Measurements from ENCODE around the gene ALDH3A1.

Gene ALDH3A1

GRCh38 chr17:19750835-19751234, 2.7 kb upstream of the ALDH3A1 start:
- Mint-ChIP-seq H3K4me1 (peaks cover 16% of the 10 kb centered on the region), H3K27ac (no peak overlapping the region), H3K9me3 (no peaks in the 10 kb centered on the region), H3K36me3 (ENCODE audit: low read depth) (no peaks in the 10 kb centered on the region), H3K27me3 (ENCODE audit: low read depth) (peaks cover 33% of the 10 kb centered on the region), H3K4me3 (no peak overlapping the region)
- TF ChIP-seq, protein P1, sequence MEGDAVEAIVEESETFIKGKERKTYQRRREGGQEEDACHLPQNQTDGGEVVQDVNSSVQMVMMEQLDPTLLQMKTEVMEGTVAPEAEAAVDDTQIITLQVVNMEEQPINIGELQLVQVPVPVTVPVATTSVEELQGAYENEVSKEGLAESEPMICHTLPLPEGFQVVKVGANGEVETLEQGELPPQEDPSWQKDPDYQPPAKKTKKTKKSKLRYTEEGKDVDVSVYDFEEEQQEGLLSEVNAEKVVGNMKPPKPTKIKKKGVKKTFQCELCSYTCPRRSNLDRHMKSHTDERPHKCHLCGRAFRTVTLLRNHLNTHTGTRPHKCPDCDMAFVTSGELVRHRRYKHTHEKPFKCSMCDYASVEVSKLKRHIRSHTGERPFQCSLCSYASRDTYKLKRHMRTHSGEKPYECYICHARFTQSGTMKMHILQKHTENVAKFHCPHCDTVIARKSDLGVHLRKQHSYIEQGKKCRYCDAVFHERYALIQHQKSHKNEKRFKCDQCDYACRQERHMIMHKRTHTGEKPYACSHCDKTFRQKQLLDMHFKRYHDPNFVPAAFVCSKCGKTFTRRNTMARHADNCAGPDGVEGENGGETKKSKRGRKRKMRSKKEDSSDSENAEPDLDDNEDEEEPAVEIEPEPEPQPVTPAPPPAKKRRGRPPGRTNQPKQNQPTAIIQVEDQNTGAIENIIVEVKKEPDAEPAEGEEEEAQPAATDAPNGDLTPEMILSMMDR (IDR thresholded peaks at IDR 0.05; ENCODE audit: unreplicated experiment in 3 of 3): no peak

DNA sequence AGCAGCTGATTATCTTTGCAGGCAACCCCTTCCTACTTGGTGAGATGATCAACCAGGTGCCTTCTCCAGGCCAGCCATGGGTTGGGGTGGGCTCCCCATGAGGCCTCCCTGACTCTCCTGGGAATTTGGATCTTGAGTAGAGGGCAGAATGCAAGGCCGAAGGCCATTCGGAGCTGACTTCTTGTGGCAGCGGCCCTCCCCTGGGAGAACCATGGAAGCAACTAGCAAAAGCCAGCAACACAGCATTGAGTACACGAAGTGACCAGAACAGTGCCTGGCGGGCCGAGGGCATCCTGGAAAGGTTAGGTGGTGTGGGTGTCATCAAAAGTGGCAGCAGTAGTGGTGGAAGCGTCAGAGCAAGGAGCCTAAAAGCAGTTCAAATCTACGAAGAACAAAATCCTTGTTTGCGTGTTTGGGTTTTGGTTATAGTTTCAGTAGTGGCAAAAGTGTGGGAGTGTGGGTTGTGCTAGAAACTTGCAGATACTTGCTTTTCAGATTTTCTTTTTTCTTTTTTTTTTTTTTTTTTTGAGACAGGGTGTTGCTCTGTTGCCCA, 2.0 kb upstream of the ALDH3A1 start:
- Mint-ChIP-seq H3K9me3 (no peaks in the 10 kb centered on the region), H3K27me3 (ENCODE audit: low read depth) (peaks cover 40% of the 10 kb centered on the region), H3K4me1 (peaks cover 16% of the 10 kb centered on the region), H3K27ac (peak overlapping the region in 1 of 3 experiments; percentile 6), H3K36me3 (ENCODE audit: low read depth) (no peaks in the 10 kb centered on the region), H3K4me3 (no peak overlapping the region)
- TF ChIP-seq, protein P1 (IDR thresholded peaks at IDR 0.05; ENCODE audit: unreplicated experiment in 3 of 3): no peak

- H3K27me3 Mint-ChIP-seq (ENCODE audit: low read depth): peaks cover 36% of the 10 kb centered on the region
- no peak overlapping the region for H3K27ac Mint-ChIP-seq
- H3K4me1 Mint-ChIP-seq: peaks cover 16% of the 10 kb centered on the region
- no peaks in the 10 kb centered on the region for H3K9me3 Mint-ChIP-seq
- peak overlapping the region in 1 of 3 experiments; percentile 52 for H3K4me3 Mint-ChIP-seq
- TF ChIP-seq, protein P1 (IDR thresholded peaks at IDR 0.05; ENCODE audit: unreplicated experiment in 3 of 3): no peak
- H3K36me3 Mint-ChIP-seq (ENCODE audit: low read depth): no peaks in the 10 kb centered on the region
Observed at GRCh38 chr17:19748807-19749193, 702 bp upstream of the ALDH3A1 start.

GRCh38 chr17:19747159-19747719, 859 bp downstream of the ALDH3A1 start:
- H3K27ac Mint-ChIP-seq: no peak overlapping the region
- peaks cover 31% of the 10 kb centered on the region for H3K27me3 Mint-ChIP-seq (ENCODE audit: low read depth)
- no peaks in the 10 kb centered on the region for H3K36me3 Mint-ChIP-seq (ENCODE audit: low read depth)
- no peaks in the 10 kb centered on the region for H3K9me3 Mint-ChIP-seq
- peaks cover 16% of the 10 kb centered on the region for H3K4me1 Mint-ChIP-seq
- TF ChIP-seq, protein P1 (IDR thresholded peaks at IDR 0.05; ENCODE audit: unreplicated experiment in 3 of 3): no peak
- H3K4me3 Mint-ChIP-seq: no peak overlapping the region

GRCh38 chr17:19746517-19746916, 1.6 kb downstream of the ALDH3A1 start:
- H3K4me3 Mint-ChIP-seq: no peak overlapping the region
- peaks cover 31% of the 10 kb centered on the region for H3K27me3 Mint-ChIP-seq (ENCODE audit: low read depth)
- TF ChIP-seq, protein P1 (IDR thresholded peaks at IDR 0.05; ENCODE audit: unreplicated experiment in 3 of 3): no peak
- H3K36me3 Mint-ChIP-seq (ENCODE audit: low read depth): no peaks in the 10 kb centered on the region
- H3K9me3 Mint-ChIP-seq: no peaks in the 10 kb centered on the region
- H3K27ac Mint-ChIP-seq: no peak overlapping the region
- peaks cover 16% of the 10 kb centered on the region for H3K4me1 Mint-ChIP-seq
